ENCODE measurements around the gene ROCK2. TPM values are rescaled to one million over a fixed set of nuclear protein-coding genes. Genes with fewer than 3 reads are reported as not detected.

Gene ROCK2
- total RNA-seq, 1 experiment from 2014 or later = 49.4 TPM

- Histone ChIP-seq H3K9me3 (ENCODE audit: low read depth, low read length, poor library complexity, severe bottlenecking) (no peaks in the 10 kb centered on the region), H3K4me3 (ENCODE audit: low read depth, low read length, poor library complexity, severe bottlenecking) (no peak overlapping the region), H3K27me3 (replicated peaks; ENCODE audit: insufficient read depth, low read depth, low read length, poor library complexity) (no peaks in the 10 kb centered on the region), H3K27ac (ENCODE audit: low read depth, low read length, poor library complexity, severe bottlenecking) (no peak overlapping the region), H3K4me1 (ENCODE audit: insufficient read depth, low read length, poor library complexity, severe bottlenecking) (no peaks in the 10 kb centered on the region), H3K36me3 (ENCODE audit: insufficient read depth, low read length, poor library complexity, severe bottlenecking) (peaks cover 17% of the 10 kb centered on the region)
- BruUV-seq (replicated peaks) = no TSS peak
- TF ChIP-seq CTCF (conservative IDR thresholded peaks at IDR 0.05; ENCODE audit: low read depth, low read length) (no peak), EZH2 (IDR thresholded peaks at IDR 0.05; ENCODE audit: borderline replicate concordance, low read depth, low read length, poor library complexity, severe bottlenecking) (no peak)
- intact Hi-C loops (cut with micrococcal nuclease; ENCODE audit: unreplicated experiment) = no loop called here
- POLR2A ChIA-PET (ENCODE audit: low non-redundant PET) = no interaction called here
- DNase-seq (ENCODE audit: low spot score) = no peak
- CTCF ChIA-PET = no interaction called here
Measured at GRCh38 chr2:11180653-11181052, 163.8 kb downstream of the ROCK2 start.

- Histone ChIP-seq H3K4me3 (ENCODE audit: low read depth, low read length, poor library complexity, severe bottlenecking) (no peak overlapping the region), H3K27ac (ENCODE audit: low read depth, low read length, poor library complexity, severe bottlenecking) (no peak overlapping the region), H3K9me3 (ENCODE audit: low read depth, low read length, poor library complexity, severe bottlenecking) (no peaks in the 10 kb centered on the region), H3K36me3 (ENCODE audit: insufficient read depth, low read length, poor library complexity, severe bottlenecking) (peaks cover 17% of the 10 kb centered on the region), H3K4me1 (ENCODE audit: insufficient read depth, low read length, poor library complexity, severe bottlenecking) (no peaks in the 10 kb centered on the region), H3K27me3 (replicated peaks; ENCODE audit: insufficient read depth, low read depth, low read length, poor library complexity) (no peaks in the 10 kb centered on the region)
- CTCF ChIA-PET = no interaction called here
- DNase-seq (ENCODE audit: low spot score) = no peak
- BruUV-seq (replicated peaks) = no TSS peak
- POLR2A ChIA-PET (ENCODE audit: low non-redundant PET) = interaction anchor here (0.6 kb wide), 1 partner anchor 32 kb away, joined by 3 read pairs; no protein-coding TSS in a partner anchor
- intact Hi-C loops (cut with micrococcal nuclease; ENCODE audit: unreplicated experiment) = no loop called here
- no peak for TF ChIP-seq EZH2 (IDR thresholded peaks at IDR 0.05; ENCODE audit: borderline replicate concordance, low read depth, low read length, poor library complexity, severe bottlenecking)
- no peak for TF ChIP-seq CTCF (conservative IDR thresholded peaks at IDR 0.05; ENCODE audit: low read depth, low read length)
Measured at GRCh38 chr2:11179899-11180298, 164.5 kb downstream of the ROCK2 start.

GRCh38 chr2:11179196-11179595 is 165.2 kb downstream of the ROCK2 start:
- Histone ChIP-seq H3K27ac (ENCODE audit: low read depth, low read length, poor library complexity, severe bottlenecking) (no peak overlapping the region), H3K36me3 (ENCODE audit: insufficient read depth, low read length, poor library complexity, severe bottlenecking) (peaks cover 17% of the 10 kb centered on the region), H3K4me1 (ENCODE audit: insufficient read depth, low read length, poor library complexity, severe bottlenecking) (no peaks in the 10 kb centered on the region), H3K9me3 (ENCODE audit: low read depth, low read length, poor library complexity, severe bottlenecking) (no peaks in the 10 kb centered on the region), H3K4me3 (ENCODE audit: low read depth, low read length, poor library complexity, severe bottlenecking) (no peak overlapping the region), H3K27me3 (replicated peaks; ENCODE audit: insufficient read depth, low read depth, low read length, poor library complexity) (no peaks in the 10 kb centered on the region)
- no peak for TF ChIP-seq EZH2 (IDR thresholded peaks at IDR 0.05; ENCODE audit: borderline replicate concordance, low read depth, low read length, poor library complexity, severe bottlenecking)
- TF ChIP-seq CTCF (conservative IDR thresholded peaks at IDR 0.05; ENCODE audit: low read depth, low read length) = no peak
- no TSS peak for BruUV-seq (replicated peaks)
- intact Hi-C loops (cut with micrococcal nuclease; ENCODE audit: unreplicated experiment) = no loop called here
- no peak for DNase-seq (ENCODE audit: low spot score)
- POLR2A ChIA-PET (ENCODE audit: low non-redundant PET) = no interaction called here
- CTCF ChIA-PET = no interaction called here

All from A673 (cell line).